Colonic mucosa (tissue), 4 donors: Measurements from ENCODE around the gene FRMD1. TPM values are rescaled to one million over a fixed set of nuclear protein-coding genes. Genes with fewer than 3 reads are reported as not detected.

Experiments used
- DNase-seq: peaks from one replicate; pipeline ENCODE4 v3.0.0-alpha.2; 2020
- H3K27ac ChIP-seq: fragments of 200-600 bp; one replicate; pipeline ENCODE4 v1.8.0; 2021
- H3K27me3 ChIP-seq: fragments of 200-600 bp; one replicate; pipeline ENCODE4 v1.8.0; 2021
- H3K36me3 ChIP-seq: fragments of 200-600 bp; one replicate; pipeline ENCODE4 v1.8.0; 2021
- H3K4me1 ChIP-seq: fragments of 200-600 bp; one replicate; pipeline ENCODE4 v1.8.0; 2021; ENCODE audit warnings: mild to moderate bottlenecking
- H3K4me3 ChIP-seq: fragments of 200-600 bp; one replicate; pipeline ENCODE4 v1.8.0; 2021
- H3K9ac ChIP-seq, 2 donors: one replicate each; pipeline ENCODE4 v1.7.0; 2013; ENCODE audit warnings: control low read depth in 2 of 2, low read depth in 2 of 2, low read length in 2 of 2
- H3K9me3 ChIP-seq: fragments of 200-600 bp; one replicate; pipeline ENCODE4 v1.8.0; 2021
- intact Hi-C: fragments of 100-400 bp; cut with DNase I; formaldehyde crosslinking; loops from one replicate; pipeline ENCODE4 v1.14.1; 2022
- total RNA-seq, 2 donors: library from RNA; stranded (reverse); fragmentation: NEBNext Ultra II Directional in 1 of 2; extraction: Animal tissue kit (Norgen Biotek cat#: 25700) in 1 of 2; gene quantifications; one replicate each; pipeline ENCODE4 v1.2.1, GENCODE V29; 2021
- TF ChIP-seq, protein P1 (sequence below): fragments of 200-600 bp; IDR thresholded peaks from one replicate; pipeline ENCODE4 v1.8.0; 2022; ENCODE audit warnings: antibody characterized with exemption, mild to moderate bottlenecking
- donor health status: healthy.
- donor health status: DM: no; HTN: no; CAD: no.
- donor health status: DM: no; HTN: no; CAD: no.

The FRMD1 gene
- total RNA-seq, 2 donors from 2014 or later, result 2.3 to 21.0 TPM

DNA sequence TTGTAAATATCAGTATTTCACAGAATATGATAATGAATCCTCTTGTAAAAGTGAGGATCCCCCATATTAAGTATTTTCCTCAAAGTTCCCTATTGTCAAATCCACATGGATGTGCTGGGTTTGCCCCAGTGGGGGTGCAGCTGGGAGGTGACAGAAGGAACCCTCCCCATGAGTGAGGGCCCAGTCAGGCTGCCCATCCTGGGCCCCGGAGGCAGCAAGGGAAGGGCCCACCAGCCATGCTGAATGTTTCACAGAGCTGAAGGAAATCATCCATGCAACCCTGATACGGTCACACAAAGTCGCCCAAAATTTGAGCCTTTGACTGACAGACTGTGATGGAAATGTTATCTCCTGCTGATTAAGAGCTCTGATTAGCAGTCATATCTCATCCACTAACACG lies 39.7 kb downstream of the FRMD1 start:
- Histone ChIP-seq H3K36me3 (no peaks in the 10 kb centered on the region), H3K27ac (no peak overlapping the region), H3K27me3 (no peaks in the 10 kb centered on the region), H3K9ac (no peak overlapping the region), H3K4me1 (peaks cover 6% of the 10 kb centered on the region), H3K9me3 (no peaks in the 10 kb centered on the region), H3K4me3 (no peak overlapping the region)
- intact Hi-C loops, result no loop called here
- TF ChIP-seq, protein P1, sequence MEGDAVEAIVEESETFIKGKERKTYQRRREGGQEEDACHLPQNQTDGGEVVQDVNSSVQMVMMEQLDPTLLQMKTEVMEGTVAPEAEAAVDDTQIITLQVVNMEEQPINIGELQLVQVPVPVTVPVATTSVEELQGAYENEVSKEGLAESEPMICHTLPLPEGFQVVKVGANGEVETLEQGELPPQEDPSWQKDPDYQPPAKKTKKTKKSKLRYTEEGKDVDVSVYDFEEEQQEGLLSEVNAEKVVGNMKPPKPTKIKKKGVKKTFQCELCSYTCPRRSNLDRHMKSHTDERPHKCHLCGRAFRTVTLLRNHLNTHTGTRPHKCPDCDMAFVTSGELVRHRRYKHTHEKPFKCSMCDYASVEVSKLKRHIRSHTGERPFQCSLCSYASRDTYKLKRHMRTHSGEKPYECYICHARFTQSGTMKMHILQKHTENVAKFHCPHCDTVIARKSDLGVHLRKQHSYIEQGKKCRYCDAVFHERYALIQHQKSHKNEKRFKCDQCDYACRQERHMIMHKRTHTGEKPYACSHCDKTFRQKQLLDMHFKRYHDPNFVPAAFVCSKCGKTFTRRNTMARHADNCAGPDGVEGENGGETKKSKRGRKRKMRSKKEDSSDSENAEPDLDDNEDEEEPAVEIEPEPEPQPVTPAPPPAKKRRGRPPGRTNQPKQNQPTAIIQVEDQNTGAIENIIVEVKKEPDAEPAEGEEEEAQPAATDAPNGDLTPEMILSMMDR, result no peak
- DNase-seq, result no peak

DNA sequence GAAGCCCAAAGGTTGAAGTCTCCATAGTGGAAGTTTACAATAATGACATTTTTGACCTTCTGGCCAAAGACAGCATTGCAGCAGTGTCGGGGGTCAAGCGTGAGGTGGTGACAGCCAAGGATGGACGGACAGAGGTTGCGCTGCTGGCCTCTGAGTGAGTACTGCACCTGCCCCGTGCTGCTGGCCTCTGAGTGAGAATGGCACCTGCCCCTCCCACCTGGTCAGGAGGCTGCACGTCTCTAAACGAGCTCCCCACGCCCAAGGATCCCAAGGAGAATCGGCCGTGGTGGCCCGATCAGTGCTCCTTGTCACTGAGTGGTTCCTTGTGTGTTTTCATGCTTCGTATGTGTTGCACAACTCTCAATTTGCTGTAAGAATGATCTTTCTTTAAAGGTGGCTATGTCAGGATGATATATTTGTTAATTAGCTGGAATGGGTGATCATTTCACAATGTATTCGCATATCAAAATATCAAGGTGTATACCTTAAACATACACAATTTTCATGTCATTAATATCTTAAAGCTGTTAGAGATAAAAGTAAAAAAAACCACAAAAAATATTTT lies 40.4 kb downstream of the FRMD1 start:
- intact Hi-C loops, result no loop called here
- Histone ChIP-seq H3K4me3 (no peak overlapping the region), H3K27me3 (no peaks in the 10 kb centered on the region), H3K4me1 (peaks cover 6% of the 10 kb centered on the region), H3K9me3 (no peaks in the 10 kb centered on the region), H3K9ac (no peak overlapping the region), H3K27ac (no peak overlapping the region), H3K36me3 (no peaks in the 10 kb centered on the region)
- TF ChIP-seq, protein P1, result no peak
- no peak for DNase-seq

DNA sequence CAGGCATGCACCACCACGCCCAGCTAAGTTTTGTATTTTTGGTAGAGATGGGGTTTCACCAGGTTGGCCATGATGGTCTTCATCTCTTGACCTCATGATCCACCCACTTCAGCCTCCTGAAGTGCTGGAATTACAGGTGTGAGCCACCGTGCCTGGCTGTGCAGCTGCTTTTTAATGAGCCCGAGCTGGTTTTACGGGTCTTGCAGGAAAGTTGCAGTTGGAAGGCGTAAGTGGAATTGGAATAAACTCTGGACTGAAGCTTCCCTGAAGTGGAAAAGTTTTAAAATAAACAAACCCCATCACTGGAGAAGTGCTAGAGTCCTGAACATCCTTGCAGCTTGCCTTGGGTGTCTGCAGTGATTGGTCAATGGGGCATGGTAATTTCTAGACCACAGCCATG lies 41.2 kb downstream of the FRMD1 start:
- H3K4me1 ChIP-seq, result peaks cover 6% of the 10 kb centered on the region
- H3K9ac ChIP-seq, result no peak overlapping the region
- TF ChIP-seq, protein P1, result no peak
- intact Hi-C loops, result no loop called here
- DNase-seq, result no peak
- H3K27me3 ChIP-seq, result no peaks in the 10 kb centered on the region
- no peak overlapping the region for H3K4me3 ChIP-seq
- no peaks in the 10 kb centered on the region for H3K9me3 ChIP-seq
- no peaks in the 10 kb centered on the region for H3K36me3 ChIP-seq
- no peak overlapping the region for H3K27ac ChIP-seq

DNA sequence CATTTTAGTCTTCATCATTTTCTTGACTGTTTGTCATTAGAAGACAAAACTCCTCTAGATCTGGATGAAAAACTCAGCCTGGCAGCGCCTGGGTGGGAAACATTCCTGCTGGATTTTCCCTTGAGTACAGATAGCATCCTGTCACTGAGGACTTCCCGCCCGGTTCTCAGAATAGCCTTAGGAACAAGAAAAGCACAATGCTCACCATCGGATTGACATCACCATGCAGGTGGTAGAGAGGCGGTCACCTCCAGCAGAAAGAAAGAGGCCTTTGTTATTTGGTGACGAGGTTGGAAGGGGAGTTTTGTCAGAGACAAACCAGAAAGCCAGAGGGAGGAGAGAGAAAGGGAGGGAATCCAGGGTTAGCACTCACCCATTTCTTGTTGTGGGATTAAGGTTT lies 41.8 kb downstream of the FRMD1 start:
- no peak overlapping the region for H3K9ac ChIP-seq
- H3K4me3 ChIP-seq, result no peak overlapping the region
- intact Hi-C loops, result no loop called here
- no peaks in the 10 kb centered on the region for H3K27me3 ChIP-seq
- H3K36me3 ChIP-seq, result no peaks in the 10 kb centered on the region
- no peak overlapping the region for H3K27ac ChIP-seq
- no peak for DNase-seq
- TF ChIP-seq, protein P1, result no peak
- H3K9me3 ChIP-seq, result no peaks in the 10 kb centered on the region
- H3K4me1 ChIP-seq, result peaks cover 6% of the 10 kb centered on the region

DNA sequence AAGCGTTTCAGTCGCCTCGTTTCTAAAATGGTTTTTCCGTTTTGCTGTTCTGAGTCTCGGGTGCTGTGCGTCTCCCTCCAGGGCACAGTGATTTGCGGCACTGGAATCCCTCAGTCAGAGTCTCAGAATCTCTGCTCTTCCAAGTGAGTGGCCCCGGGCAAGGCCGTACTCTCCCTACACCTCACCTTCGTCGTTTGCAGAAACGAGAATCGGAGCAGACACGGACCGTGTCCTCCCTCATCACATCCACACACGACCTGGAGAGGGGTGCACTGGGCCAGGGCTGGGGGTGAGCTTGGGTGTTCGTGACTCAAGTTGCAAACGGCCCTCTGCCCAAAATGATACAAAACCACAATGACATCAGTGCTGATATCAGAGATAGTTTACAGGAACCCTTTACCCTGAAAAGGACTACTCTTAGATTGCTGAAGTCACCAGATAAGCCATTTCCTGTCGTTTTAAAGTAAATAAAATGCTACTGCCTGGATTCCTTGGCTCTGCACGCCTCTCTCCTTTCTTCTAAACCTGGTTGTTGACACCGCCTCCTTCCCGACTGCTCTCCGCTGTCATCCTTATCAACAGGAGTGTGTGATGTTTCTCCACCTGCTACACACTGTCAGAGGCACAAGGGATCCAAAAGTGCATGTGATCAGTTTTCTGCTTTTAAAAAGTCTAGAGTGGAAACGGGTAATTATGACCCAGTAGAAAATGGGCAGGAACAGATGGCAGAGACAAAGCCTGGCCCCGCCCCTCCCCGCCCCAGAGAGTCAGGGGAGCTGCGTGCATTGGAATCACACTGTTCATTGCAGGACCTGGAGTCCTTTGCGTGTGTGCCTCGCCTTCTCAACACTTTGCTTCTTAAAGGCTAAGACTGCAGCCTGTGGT lies 43.1 kb downstream of the FRMD1 start:
- Histone ChIP-seq H3K4me1 (peaks cover 6% of the 10 kb centered on the region), H3K36me3 (no peaks in the 10 kb centered on the region), H3K4me3 (peak overlapping the region; percentile 34), H3K27me3 (no peaks in the 10 kb centered on the region), H3K9me3 (no peaks in the 10 kb centered on the region), H3K27ac (peak overlapping the region; percentile 82), H3K9ac (peak overlapping the region in 1 of 2 donors; percentile 74)
- DNase-seq, result peak; percentile 61
- intact Hi-C loops, result no loop called here
- TF ChIP-seq, protein P1, result no peak
